Right lung (tissue), 10 donors: ENCODE results near the gene ADGRE1. TPM values are rescaled to one million over a fixed set of nuclear protein-coding genes. Genes with fewer than 3 reads are reported as not detected.
"Not testable (repeated sequence)": the region's sequence is repeated elsewhere in the genome, so short reads cannot be mapped to it uniquely, and the experiment has no call there.

Source experiments
- DNase-seq, 2 donors: peaks; one replicate each; pipeline ENCODE4 v3.0.0-alpha.2; 2013
- long read RNA-seq, 8 donors: transcript quantifications; one replicate each; lab custom pipeline, GENCODE V29; 2026
- polyA plus RNA-seq, 5 donors: library from polyadenylated mRNA; unstranded; fragments of 120-200 nt; gene quantifications; one replicate each; pipeline versions ENCODE4 v1.2.1 to v1.2.3, GENCODE V29; 2013; ENCODE audit warnings: inconsistent platforms in 1 of 5, low replicate concordance in 1 of 5; ENCODE audit not compliant: insufficient read length in 5 of 5, insufficient read depth in 1 of 5

Gene ADGRE1
- polyA plus RNA-seq: under 1 TPM; 0.12 to 0.42 (median 0.21) TPM
- long read RNA-seq, donor 1: 0 reads
- long read RNA-seq, donor 2: 0 reads
- long read RNA-seq, donor 3: 0 reads
- long read RNA-seq, donor 4: 0 reads
- long read RNA-seq, donor 5: 0 reads
- long read RNA-seq, donor 6: 0 reads
- long read RNA-seq, donor 7: 0 reads
- long read RNA-seq, donor 8: 0 reads

GRCh38 chr19:6887316-6887715 is at the start of gene ADGRE1:
ADGRE1 (plus strand) TSS chr19:6887579; CDS start chr19:6887609, 30 bp downstream.
- no peak for DNase-seq

DNA sequence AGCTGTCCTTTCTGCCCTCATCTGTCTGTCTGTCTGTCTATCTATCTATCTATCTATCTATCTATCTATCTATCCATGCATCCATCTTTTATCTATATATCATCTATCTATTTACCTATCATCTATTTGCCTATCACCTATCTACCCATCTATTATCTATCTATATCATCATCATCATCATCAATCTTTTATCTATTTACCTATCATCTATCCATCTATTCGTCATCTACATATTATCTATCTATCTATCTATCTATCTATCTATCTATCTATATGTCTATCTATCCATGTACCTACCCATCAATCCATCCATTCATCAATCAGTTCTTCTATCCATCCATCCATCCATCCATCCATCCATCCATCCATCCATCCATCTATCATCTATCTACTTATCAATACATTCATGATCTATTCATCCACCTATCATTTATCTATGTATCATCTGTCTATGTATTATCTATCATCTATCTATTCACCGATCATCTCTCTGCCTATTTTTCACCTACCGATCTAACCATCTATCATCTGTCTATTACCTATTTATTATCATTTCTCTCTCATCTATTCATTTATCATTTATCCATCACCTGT is 49.2 kb upstream of the ADGRE1 start:
- no peak for DNase-seq

DNA sequence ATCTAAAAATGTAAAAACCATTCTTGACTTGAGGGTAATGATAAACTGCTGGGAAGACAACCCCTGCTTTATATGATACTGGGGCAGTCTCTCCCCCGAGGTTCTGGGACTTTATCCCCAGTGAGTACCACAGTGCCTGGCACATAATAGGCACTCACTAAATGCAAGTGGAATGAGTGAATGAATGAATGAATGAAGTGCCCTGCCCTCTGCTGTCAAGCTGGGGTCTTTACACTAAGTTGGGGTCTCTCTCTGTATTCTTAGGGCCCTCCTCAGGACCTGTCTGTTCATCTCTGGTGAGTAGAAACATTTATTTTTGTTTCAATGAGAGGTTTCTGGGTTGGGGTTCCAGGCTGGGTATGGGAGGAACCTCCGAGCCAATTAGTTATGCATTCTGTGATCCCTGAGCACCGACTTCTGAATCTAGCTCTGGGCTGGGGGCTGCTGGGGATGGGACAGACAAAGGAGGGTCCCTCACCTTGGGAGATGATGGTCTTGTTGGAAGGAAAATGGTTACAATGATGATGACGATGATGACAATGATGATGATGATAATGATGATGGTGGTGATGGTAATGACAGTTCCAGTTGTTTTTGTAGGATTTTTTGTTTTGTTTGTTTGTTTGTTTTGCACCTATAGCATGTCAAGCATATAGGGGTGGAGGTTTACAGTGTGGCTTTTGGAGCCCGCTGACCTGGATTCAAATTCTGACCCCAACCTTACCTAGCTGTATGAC is 44.3 kb upstream of the ADGRE1 start:
- DNase-seq: no peak

DNA sequence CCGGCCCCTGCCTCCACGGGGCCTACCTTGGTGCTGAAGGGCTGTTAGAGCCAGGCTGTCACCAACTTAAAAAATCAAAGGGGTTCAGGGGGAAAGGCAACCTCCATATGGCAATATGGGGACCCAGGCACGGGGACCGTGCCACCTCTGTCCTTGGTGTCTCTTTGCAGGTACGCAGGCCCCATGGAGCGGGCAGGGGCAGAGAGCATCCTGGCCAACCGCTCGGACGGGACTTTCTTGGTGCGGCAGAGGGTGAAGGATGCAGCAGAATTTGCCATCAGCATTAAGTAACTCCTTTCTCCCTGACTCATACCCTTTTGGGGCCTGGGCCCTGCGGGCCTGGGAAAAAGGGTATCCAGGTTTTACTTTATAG is 39.6 kb upstream of the ADGRE1 start:
- DNase-seq: no peak

DNA sequence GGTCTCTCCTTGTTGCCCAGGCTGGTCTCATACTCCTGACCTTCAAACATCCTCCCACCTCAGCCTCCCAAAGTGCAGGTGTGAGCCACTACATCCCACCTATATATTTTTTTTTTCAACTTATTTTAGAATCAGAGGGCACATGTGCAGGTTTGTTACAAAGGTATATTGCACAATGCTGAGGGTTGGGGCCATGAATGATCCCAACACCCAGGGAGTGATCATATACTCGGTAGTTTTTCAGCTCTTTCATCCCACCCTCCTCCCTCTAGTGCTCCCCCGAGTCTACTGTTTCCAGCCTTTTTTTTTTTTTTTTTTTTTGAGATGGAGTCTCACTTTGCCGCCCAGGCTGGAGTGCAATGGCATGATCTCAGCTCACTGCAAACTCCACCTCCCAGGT is 38.4 kb upstream of the ADGRE1 start:
- no peak for DNase-seq

DNA sequence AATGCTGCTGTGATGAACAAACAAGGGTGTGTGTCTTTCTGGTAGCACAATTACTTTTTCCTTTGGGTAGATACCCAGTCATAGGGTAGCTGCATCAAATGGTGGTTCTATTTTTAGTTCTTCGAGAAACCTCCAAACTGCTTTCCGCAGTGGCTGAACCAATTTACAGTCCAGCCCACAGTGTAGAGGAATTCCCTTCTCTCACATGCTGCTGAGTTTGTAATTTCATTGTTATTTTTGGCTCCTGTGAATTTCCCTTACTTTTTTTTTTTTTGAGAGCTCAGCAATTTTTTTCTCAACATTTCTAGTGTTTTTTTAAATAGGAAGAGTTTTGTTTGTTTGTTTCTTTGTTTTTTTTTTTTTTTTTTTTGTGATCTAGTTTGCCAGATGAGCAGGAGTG is 37.5 kb upstream of the ADGRE1 start:
- DNase-seq: no peak

DNA sequence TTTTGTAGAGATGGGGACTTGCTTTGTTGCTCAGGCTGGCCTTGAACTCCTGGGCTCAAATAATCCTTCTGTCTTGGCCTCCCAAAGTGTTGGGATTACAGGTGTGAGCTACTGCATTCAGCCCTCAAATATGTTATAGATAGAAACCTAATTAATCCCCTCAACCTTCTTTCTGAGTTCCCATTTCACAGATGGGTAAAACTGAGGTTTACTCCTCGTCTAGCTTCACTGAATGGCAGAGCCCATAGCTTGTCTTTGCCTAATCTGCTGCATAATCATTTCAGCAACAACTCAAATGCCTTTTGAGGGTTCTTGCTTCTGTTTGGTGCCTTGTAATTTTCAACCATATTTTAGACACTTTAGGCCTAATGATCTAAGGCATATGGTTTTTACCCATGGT is 36.0 kb upstream of the ADGRE1 start:
- no peak for DNase-seq

DNA sequence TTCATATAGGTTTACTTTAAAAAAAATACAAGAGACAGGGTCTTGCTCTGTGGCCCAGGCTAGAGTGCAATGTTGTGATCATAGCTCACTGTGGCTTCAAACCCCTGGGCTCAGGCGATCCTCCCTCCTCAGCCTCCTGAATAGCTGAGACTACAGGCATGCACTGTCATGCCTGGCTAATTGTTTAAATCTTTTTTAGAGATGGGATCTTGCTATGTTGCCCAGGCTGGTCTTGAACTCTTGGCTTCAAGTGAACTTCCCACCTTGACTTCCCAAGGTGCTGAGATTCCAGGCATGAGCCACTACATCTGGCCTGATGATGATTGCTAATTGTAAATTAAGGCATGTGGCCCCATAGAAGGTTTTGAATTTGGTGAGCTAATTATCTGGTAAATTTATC is 35.4 kb upstream of the ADGRE1 start:
- DNase-seq: no peak

GRCh38 chr19:6853868-6854267 is 33.5 kb upstream of the ADGRE1 start:
- DNase-seq: no peak

GRCh38 chr19:6854758-6855157 is 32.6 kb upstream of the ADGRE1 start:
- DNase-seq: no peak

GRCh38 chr19:6856749-6857372 is 30.5 kb upstream of the ADGRE1 start:
- no peak for DNase-seq

DNA sequence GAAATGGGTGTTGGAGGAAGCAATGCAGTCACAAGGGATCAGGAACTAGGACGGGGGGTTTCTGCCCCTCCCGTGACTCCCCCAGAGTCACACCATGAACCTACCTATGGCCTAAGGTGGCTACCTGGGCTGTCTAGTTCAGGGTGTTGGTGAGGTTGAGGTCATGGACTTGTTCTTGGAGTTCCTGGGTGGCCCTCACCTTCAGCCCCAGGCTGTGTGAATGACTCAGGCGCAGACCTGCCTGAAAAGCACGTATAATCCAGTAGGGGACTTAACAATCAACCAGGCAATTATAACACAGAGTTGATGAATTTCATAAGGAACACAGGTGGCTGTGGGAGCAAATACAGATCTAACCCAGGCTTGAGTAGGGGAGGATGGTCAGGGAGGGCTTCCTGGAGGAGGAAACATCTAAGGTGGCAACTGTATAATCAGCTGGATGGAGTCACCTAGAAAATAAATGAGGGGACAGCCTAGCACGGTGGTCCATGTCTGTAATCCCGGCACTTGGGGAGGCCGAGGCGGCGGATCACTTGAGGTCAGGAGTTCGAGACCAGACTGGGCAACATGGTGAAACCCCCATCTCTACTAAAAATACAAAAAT is 25.6 kb upstream of the ADGRE1 start:
- no peak for DNase-seq

DNA sequence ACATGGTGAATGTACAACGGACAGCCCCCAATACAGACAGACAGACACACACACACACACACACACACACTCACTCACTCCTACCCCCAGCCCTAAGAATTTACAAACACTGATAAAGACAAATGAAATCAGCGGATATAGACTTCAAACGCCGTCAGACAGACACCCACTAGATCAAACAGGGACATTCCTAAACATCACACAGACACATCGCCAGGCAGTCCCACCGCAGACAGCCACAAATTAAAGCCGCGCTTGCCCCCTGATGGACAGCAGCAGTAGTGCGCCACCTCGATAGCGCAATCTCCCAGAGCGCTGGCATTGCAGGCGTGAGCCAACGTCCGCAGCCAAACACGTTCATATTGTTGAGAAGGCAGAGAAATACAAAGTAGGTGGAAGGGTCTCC is 24.7 kb upstream of the ADGRE1 start:
- peak; percentile 83 to 85 for DNase-seq

DNA sequence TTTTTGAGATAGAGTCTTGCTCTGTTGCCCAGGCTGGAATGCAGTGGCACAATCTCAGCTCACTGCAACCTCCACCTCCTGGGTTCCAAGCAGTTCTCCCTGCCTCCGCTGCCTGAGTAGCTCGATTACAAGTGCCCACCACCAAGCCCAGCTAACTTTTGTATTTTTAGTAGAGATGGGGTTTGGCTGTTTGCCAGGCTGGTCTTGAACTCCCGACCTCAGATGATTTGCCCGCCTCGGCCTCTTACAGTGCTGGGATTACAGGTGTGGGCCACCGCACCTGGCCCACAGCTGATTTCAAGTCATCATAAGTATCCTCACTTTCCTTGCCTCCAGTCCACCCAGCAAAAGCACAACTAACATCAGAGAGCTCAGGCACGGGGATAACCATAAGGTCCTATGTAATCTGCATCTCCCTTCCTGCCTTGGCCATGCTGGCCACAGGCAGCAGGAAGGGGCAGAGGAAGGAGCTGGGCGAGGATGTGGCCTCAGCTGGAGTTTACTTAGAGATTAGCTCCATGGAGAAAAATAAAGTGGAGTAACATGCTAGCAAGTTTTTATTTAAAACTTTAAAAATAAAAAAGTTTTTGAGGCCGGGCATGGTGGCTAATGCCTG is 22.9 kb upstream of the ADGRE1 start:
- no peak for DNase-seq

GRCh38 chr19:6865849-6866248 is 21.5 kb upstream of the ADGRE1 start:
- no peak for DNase-seq

- DNase-seq: no peak
These were observed 20.6 kb upstream of the ADGRE1 start for GRCh38 chr19:6866741-6867151.

DNA sequence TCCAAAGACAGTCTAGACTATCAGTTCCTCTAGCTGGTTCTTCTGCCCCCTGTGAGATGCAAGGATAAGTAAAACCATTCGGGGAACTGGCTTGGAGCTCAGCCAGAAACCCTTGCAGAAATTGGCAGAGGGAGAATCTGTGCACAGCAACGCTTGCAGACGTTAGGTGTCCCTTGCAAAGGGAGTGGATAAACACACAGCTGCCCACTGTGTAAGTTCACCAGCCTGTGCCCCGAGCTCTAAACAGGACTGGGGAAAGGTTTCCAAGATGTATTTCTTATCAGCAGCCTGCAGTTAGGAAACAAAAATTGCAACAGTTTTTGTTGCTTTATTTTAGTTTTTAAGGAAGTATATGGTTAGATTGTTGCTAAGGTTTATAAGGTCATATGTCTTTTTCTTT is 19.0 kb upstream of the ADGRE1 start:
- no peak for DNase-seq

GRCh38 chr19:6869151-6869882 is 18.1 kb upstream of the ADGRE1 start:
- not testable (repeated sequence) for DNase-seq

- no peak for DNase-seq
These were observed 13.5 kb upstream of the ADGRE1 start for GRCh38 chr19:6873708-6874431.

- DNase-seq: no peak
These were observed 12.2 kb upstream of the ADGRE1 start for GRCh38 chr19:6875218-6875617.

GRCh38 chr19:6876748-6877147 is 10.6 kb upstream of the ADGRE1 start:
- DNase-seq: no peak
